CD14-positive monocyte (primary cell): ENCODE data around the gene DENND6B. TPM values are rescaled to one million over a fixed set of nuclear protein-coding genes. Genes with fewer than 3 reads are reported as not detected.
A peak's percentile ranks its signal among the peaks of the same experiment; 100 is the strongest.

Experiments used
- DNase-seq, 3 donors: peaks; one replicate each; pipeline ENCODE4 v3.0.0-alpha.2; 2011 to 2022
- H2AFZ ChIP-seq: 2 replicates; pipeline ENCODE4 v1.6.0; 2012; ENCODE audit warnings: mild to moderate bottlenecking, low read depth, low read length, inconsistent platforms; ENCODE audit not compliant: insufficient read depth, poor library complexity, severe bottlenecking
- H3K27ac ChIP-seq, 2 donors: 1 replicate in 1 of 2; 2 replicates in 1 of 2; pipeline ENCODE4 v1.5.1; 2012 to 2013; ENCODE audit warnings: low read length in 2 of 2, control low read depth in 1 of 2, inconsistent platforms in 1 of 2, low read depth in 1 of 2, mild to moderate bottlenecking in 1 of 2
- H3K27me3 ChIP-seq, 2 donors: one replicate each; pipeline versions ENCODE4 v1.6.0 to v1.6.1; 2011 to 2013; ENCODE audit warnings: low read length in 2 of 2; ENCODE audit not compliant: control insufficient read depth in 2 of 2, insufficient read depth in 2 of 2
- H3K36me3 ChIP-seq, 2 donors: replicated peaks in 1 of 2; 1 replicate in 1 of 2; 2 replicates in 1 of 2; pipeline versions ENCODE4 v1.5.1 to v1.6.1; 2012 to 2013; ENCODE audit warnings: low read length in 2 of 2, control low read depth in 1 of 2, inconsistent platforms in 1 of 2, mild to moderate bottlenecking in 1 of 2; ENCODE audit not compliant: insufficient read depth in 2 of 2, control insufficient read depth in 1 of 2
- H3K4me1 ChIP-seq, 2 donors: 1 replicate in 1 of 2; 2 replicates in 1 of 2; pipeline versions ENCODE4 v1.5.1 to v1.6.1; 2012 to 2013; ENCODE audit warnings: low read length in 2 of 2, control low read depth in 1 of 2, inconsistent platforms in 1 of 2, mild to moderate bottlenecking in 1 of 2, moderate library complexity in 1 of 2; ENCODE audit not compliant: insufficient read depth in 2 of 2, control insufficient read depth in 1 of 2
- H3K4me2 ChIP-seq: replicated peaks from 2 replicates; pipeline ENCODE3; 2012; ENCODE audit warnings: low read length, moderate library complexity, mild to moderate bottlenecking; ENCODE audit not compliant: poor library complexity, severe bottlenecking; ENCODE audit errors: extremely low read depth
- H3K4me3 ChIP-seq, 3 experiments: fragments of 200-600 bp in 1 of 3; sonication (generic) in 1 of 3; replicated peaks in 1 of 3; 1 replicate in 2 of 3; 2 replicates in 1 of 3; pipeline ENCODE4 v1.5.1; 2011 to 2013; ENCODE audit warnings: low read length in 3 of 3, mild to moderate bottlenecking in 3 of 3, control low read depth in 2 of 3, low read depth in 2 of 3, inconsistent platforms in 1 of 3, moderate library complexity in 1 of 3
- H3K79me2 ChIP-seq: 2 replicates; pipeline ENCODE4 v1.6.0; 2012; ENCODE audit warnings: mild to moderate bottlenecking, control low read depth, inconsistent platforms, low read length, moderate library complexity; ENCODE audit not compliant: insufficient read depth
- H3K9ac ChIP-seq: 2 replicates; pipeline ENCODE4 v1.6.0; 2017; ENCODE audit warnings: low read length, mild to moderate bottlenecking; ENCODE audit not compliant: insufficient read depth, poor library complexity, severe bottlenecking
- H3K9me3 ChIP-seq, 2 donors: replicated peaks in 1 of 2; 1 replicate in 1 of 2; 2 replicates in 1 of 2; pipeline versions ENCODE4 v1.5.1 to v1.6.1; 2012 to 2013; ENCODE audit warnings: low read length in 2 of 2, control low read depth in 1 of 2; ENCODE audit not compliant: control insufficient read depth in 1 of 2, insufficient read depth in 1 of 2
- H4K20me1 ChIP-seq: 2 replicates; pipeline ENCODE4 v1.6.0; 2012; ENCODE audit warnings: mild to moderate bottlenecking, low read length, control low read depth, moderate library complexity; ENCODE audit not compliant: insufficient read depth
- H3K27ac Mint-ChIP-seq, 7 donors: one replicate each; pipeline ENCODE4 v1.8.0; 2020; ENCODE audit warnings: mild to moderate bottlenecking in 7 of 7, mixed read lengths in 7 of 7, moderate library complexity in 6 of 7, inconsistent platforms in 2 of 7
- H3K27me3 Mint-ChIP-seq, 3 donors: one replicate each; pipeline ENCODE4 v1.8.0; 2021 to 2022; ENCODE audit warnings: low read depth in 3 of 3, mild to moderate bottlenecking in 3 of 3, mixed read lengths in 3 of 3, moderate library complexity in 3 of 3, inconsistent platforms in 1 of 3
- H3K36me3 Mint-ChIP-seq, 2 donors: one replicate each; pipeline ENCODE4 v1.8.0; 2020; ENCODE audit warnings: mixed read lengths in 2 of 2, inconsistent platforms in 1 of 2, mild to moderate bottlenecking in 1 of 2
- H3K4me1 Mint-ChIP-seq: one replicate; pipeline ENCODE4 v1.8.0; 2020; ENCODE audit warnings: mild to moderate bottlenecking, mixed read lengths
- H3K4me3 Mint-ChIP-seq, 2 donors: one replicate each; pipeline ENCODE4 v1.8.0; 2020; ENCODE audit warnings: mild to moderate bottlenecking in 2 of 2, mixed read lengths in 2 of 2, moderate library complexity in 1 of 2
- H3K9me3 Mint-ChIP-seq, 7 donors: one replicate each; pipeline ENCODE4 v1.8.0; 2020 to 2022; ENCODE audit warnings: mixed read lengths in 7 of 7, mild to moderate bottlenecking in 6 of 7, moderate library complexity in 6 of 7, inconsistent platforms in 2 of 7
- WGBS: methylation state at CpG from one replicate; pipeline ENCODE4 v1.1.5; 2013; ENCODE audit warnings: missing lambda C conversion rate; ENCODE audit not compliant: insufficient coverage; 5-methylcytosine and 5-hydroxymethylcytosine counted together
- intact Hi-C, 2 donors: fragments of 100-400 bp; cut with micrococcal nuclease; formaldehyde crosslinking; loops; one replicate each; pipeline versions ENCODE4 v1.15.0 to v1.15.1; 2023
- polyA plus RNA-seq, 3 donors: library from polyadenylated mRNA; depleted of rRNA in 1 of 3; unstranded in 2 of 3; stranded (reverse) in 1 of 3; fragments of 300-500 nt in 2 of 3; fragments of >200 nt in 1 of 3; fragmentation: Illumina TruSeq in 2 of 3; gene quantifications; 1 replicate in 2 of 3; 2 replicates in 1 of 3; pipeline ENCODE4 v1.2.3, GENCODE V29; 2012 to 2021
- TF ChIP-seq, protein P1 (sequence below): fragments of 200-600 bp; IDR thresholded peaks from one replicate; pipeline ENCODE4 v1.8.0; 2022; ENCODE audit warnings: antibody characterized with exemption, mild to moderate bottlenecking

Gene DENND6B
- polyA plus RNA-seq, 3 donors = 1.7 to 10.6 (median 2.1) TPM

DNA sequence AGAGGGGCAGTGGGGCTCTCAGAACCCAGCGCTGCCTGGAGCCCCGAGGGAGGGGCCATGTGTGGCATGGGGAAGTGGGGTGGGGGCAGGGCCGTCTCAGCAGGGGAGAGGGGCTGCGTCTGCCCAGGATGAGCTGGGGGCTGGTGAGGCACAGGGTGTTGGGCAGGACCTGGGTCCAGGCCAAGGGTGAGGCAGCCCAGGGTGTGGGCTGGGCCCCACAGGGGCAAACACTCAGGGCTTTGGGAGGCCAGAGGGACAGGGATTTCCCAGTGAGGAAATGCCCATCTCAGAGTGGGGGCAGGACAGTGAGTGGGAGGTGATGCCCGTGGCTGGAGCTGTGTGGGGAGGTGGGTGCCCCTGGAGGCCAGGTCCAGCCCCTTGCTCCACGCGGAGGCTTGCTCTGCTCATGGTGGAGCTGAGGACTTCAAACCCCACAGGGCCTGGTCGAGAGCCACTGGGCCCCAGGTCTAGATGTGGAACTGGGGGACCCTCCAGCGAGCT is 24.7 kb downstream of the DENND6B start:
- intact Hi-C loops = loop anchor here (2.0 to 10.0 kb wide), 3 partner anchors 15 to 337 kb away; partner anchors contain the start of genes PIM3 (in 1 of the 2) and TYMP (in 1 of the 2)
- 0% methylated on average over 5 of the region's 9 CpGs for WGBS
- peaks cover 7 to 16% of the 10 kb centered on the region in 2 donors for H3K36me3 ChIP-seq
- peak overlapping the region; percentile 4 to 100 (median 43) for H3K4me3 ChIP-seq
- H3K4me2 ChIP-seq = peak overlapping the region; percentile 93
- TF ChIP-seq, protein P1, sequence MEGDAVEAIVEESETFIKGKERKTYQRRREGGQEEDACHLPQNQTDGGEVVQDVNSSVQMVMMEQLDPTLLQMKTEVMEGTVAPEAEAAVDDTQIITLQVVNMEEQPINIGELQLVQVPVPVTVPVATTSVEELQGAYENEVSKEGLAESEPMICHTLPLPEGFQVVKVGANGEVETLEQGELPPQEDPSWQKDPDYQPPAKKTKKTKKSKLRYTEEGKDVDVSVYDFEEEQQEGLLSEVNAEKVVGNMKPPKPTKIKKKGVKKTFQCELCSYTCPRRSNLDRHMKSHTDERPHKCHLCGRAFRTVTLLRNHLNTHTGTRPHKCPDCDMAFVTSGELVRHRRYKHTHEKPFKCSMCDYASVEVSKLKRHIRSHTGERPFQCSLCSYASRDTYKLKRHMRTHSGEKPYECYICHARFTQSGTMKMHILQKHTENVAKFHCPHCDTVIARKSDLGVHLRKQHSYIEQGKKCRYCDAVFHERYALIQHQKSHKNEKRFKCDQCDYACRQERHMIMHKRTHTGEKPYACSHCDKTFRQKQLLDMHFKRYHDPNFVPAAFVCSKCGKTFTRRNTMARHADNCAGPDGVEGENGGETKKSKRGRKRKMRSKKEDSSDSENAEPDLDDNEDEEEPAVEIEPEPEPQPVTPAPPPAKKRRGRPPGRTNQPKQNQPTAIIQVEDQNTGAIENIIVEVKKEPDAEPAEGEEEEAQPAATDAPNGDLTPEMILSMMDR = no peak
- no peaks in the 10 kb centered on the region for H3K9me3 ChIP-seq
- Mint-ChIP-seq H3K27ac (peak overlapping the region; percentile 99 to 100 (median 100)), H3K27me3 (peaks cover 0 to 1% (median 0%) of the 10 kb centered on the region in 3 donors), H3K4me1 (peaks cover 62% of the 10 kb centered on the region), H3K36me3 (peaks cover 8 to 33% of the 10 kb centered on the region in 2 donors), H3K4me3 (peak overlapping the region; percentile 96), H3K9me3 (peaks cover 0 to 2% (median 0%) of the 10 kb centered on the region in 7 donors)
- H3K79me2 ChIP-seq = peaks cover 98% of the 10 kb centered on the region
- H4K20me1 ChIP-seq = peaks cover 92% of the 10 kb centered on the region
- H3K4me1 ChIP-seq = peaks cover 68 to 83% of the 10 kb centered on the region in 2 donors
- H3K9ac ChIP-seq = peak overlapping the region; percentile 94
- no peak overlapping the region for H2AFZ ChIP-seq
- peak; percentile 72 to 92 (median 84) for DNase-seq
- no peaks in the 10 kb centered on the region for H3K27me3 ChIP-seq
- H3K27ac ChIP-seq = peak overlapping the region; percentile 97 to 100

DNA sequence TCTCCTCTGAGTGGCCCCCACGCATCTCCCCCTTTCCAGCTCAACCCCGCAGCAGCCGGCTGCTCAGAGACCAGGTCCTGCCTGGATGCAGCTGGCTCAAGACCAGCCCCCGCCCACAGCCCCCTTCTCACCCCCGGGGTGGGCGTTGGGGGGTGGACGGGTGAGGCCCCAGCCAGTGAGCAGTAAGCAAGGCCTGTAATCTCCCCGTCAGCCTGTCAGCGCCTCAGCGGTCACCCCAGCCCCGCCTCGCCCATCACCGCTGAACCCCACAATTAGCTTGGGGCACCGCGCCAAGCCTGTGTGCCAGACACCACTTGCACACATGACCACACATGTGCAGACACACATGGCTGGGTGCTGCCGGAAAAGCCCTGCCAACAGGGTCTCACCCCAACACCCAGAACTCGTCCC is 25.2 kb downstream of the DENND6B start:
- Histone ChIP-seq H3K4me1 (peaks cover 68 to 88% of the 10 kb centered on the region in 2 donors), H3K4me3 (peak overlapping the region; percentile 4 to 100 (median 43)), H2AFZ (no peak overlapping the region), H3K9me3 (no peaks in the 10 kb centered on the region), H3K27me3 (no peaks in the 10 kb centered on the region), H3K4me2 (peak overlapping the region; percentile 93), H3K79me2 (peaks cover 98% of the 10 kb centered on the region), H3K36me3 (peaks cover 7 to 16% of the 10 kb centered on the region in 2 donors), H3K9ac (peak overlapping the region; percentile 94), H4K20me1 (peaks cover 92% of the 10 kb centered on the region), H3K27ac (peak overlapping the region; percentile 97 to 100)
- DNase-seq = no peak
- peaks cover 62% of the 10 kb centered on the region for H3K4me1 Mint-ChIP-seq
- intact Hi-C loops = loop anchor here (1.0 to 10.0 kb wide), 3 partner anchors 9 to 337 kb away; partner anchors contain the start of genes PIM3 (in 1 of the 2) and TYMP (in 1 of the 2)
- H3K27me3 Mint-ChIP-seq = peaks cover 0 to 1% (median 0%) of the 10 kb centered on the region in 3 donors
- peak overlapping the region; percentile 99 to 100 (median 100) for H3K27ac Mint-ChIP-seq
- TF ChIP-seq, protein P1 = no peak
- WGBS = 58% methylated on average over 13 of the region's 17 CpGs
- H3K9me3 Mint-ChIP-seq = peaks cover 0 to 2% (median 0%) of the 10 kb centered on the region in 7 donors
- H3K36me3 Mint-ChIP-seq = peaks cover 8 to 33% of the 10 kb centered on the region in 2 donors
- H3K4me3 Mint-ChIP-seq = peak overlapping the region; percentile 96
